Airway epithelial cell (primary cell): ENCODE data around the gene KIF20A. TPM values are rescaled to one million over a fixed set of nuclear protein-coding genes. Genes with fewer than 3 reads are reported as not detected.

Experiments
- total RNA-seq: library from RNA; depleted of rRNA; stranded (reverse); fragments of >200 nt; gene quantifications from 2 replicates; pipeline ENCODE4 v1.2.3, GENCODE V29; 2015

Gene KIF20A
- total RNA-seq: 39.3 and 45.1 TPM in 2 replicates

GRCh38 chr5:138178516-138179276 lies at the start of gene KIF20A, which contains the start of gene BRD8:
Gene KIF20A (plus strand): TSS chr5:138179112. CDS start chr5:138179681, 569 bp downstream.
Gene BRD8 (minus strand): TSS chr5:138178630. CDS start chr5:138178614, 16 bp downstream.

GRCh38 chr5:138138949-138139780 lies 39.7 kb upstream of the KIF20A start, which contains the start of gene NME5:
Gene NME5 (minus strand): TSS chr5:138139428. CDS start chr5:138138780, 648 bp downstream.

GRCh38 chr5:138213161-138214029 lies 34.5 kb downstream of the KIF20A start, which contains the start of gene CDC23:
Gene CDC23 (minus strand): TSS chr5:138213323. CDS start chr5:138213312, 11 bp downstream.

Other genes starting within 250 kb of the KIF20A start
- 1.6 and 3.2 TPM in 2 replicates for gene FAM13B, start 146.0 kb upstream of the KIF20A start, total RNA-seq
- gene WNT8A, start 95.1 kb upstream of the KIF20A start, total RNA-seq: not detected in 2 replicates
- gene NME5, start 39.7 kb upstream of the KIF20A start, total RNA-seq: 1.2 and 2.8 TPM in 2 replicates
- gene BRD8, start 482 bp upstream of the KIF20A start, total RNA-seq: 20.6 and 21.8 TPM in 2 replicates
- 18.9 and 27.6 TPM in 2 replicates for gene CDC23, start 34.2 kb downstream of the KIF20A start, total RNA-seq
- gene GFRA3, start 95.5 kb downstream of the KIF20A start, total RNA-seq: not detected in 2 replicates
- gene CDC25C, start 152.7 kb downstream of the KIF20A start, total RNA-seq: 7.4 and 8.8 TPM in 2 replicates
- gene FAM53C, start 159.2 kb downstream of the KIF20A start, total RNA-seq: 16.9 and 33.5 TPM in 2 replicates
- gene KDM3B, start 173.6 kb downstream of the KIF20A start, total RNA-seq: 23.8 and 31.4 TPM in 2 replicates